ENCODE measurements around the gene TFAP2D. TPM values are rescaled to one million over a fixed set of nuclear protein-coding genes. Genes with fewer than 3 reads are reported as not detected.

The TFAP2D gene
- total RNA-seq, 3 donors from 2014 or later = not detected

GRCh38 chr6:50780382-50780781 lies 67.1 kb downstream of the TFAP2D start:
- no peak for DNase-seq (ENCODE audit: low spot score in 2 of 2)
- no peak overlapping the region for H3K27ac ChIP-seq
- H3K27me3 ChIP-seq = no peaks in the 10 kb centered on the region
- no peak for TF ChIP-seq CTCF (IDR thresholded peaks at IDR 0.05)
- TF ChIP-seq POLR2AphosphoS5 (IDR thresholded peaks at IDR 0.05) = no peak
- no peaks in the 10 kb centered on the region for H3K36me3 ChIP-seq
- no peaks in the 10 kb centered on the region for H3K4me1 ChIP-seq
- no peaks in the 10 kb centered on the region for H3K9me3 ChIP-seq
- intact Hi-C loops (cut with DNase I; ENCODE audit: low total_unique reads) = no loop called here
- H3K4me3 ChIP-seq = no peak overlapping the region

- Histone ChIP-seq H3K36me3 (no peaks in the 10 kb centered on the region), H3K27me3 (no peaks in the 10 kb centered on the region), H3K27ac (no peak overlapping the region), H3K4me1 (no peaks in the 10 kb centered on the region), H3K4me3 (no peak overlapping the region), H3K9me3 (no peaks in the 10 kb centered on the region)
- no peak for TF ChIP-seq CTCF (IDR thresholded peaks at IDR 0.05)
- TF ChIP-seq POLR2A (IDR thresholded peaks at IDR 0.05) = no peak
- DNase-seq (ENCODE audit: low spot score in 2 of 2) = no peak
- intact Hi-C loops (cut with DNase I; ENCODE audit: low total_unique reads) = no loop called here
Observed at GRCh38 chr6:50785921-50786320, 72.6 kb downstream of the TFAP2D start.

- no peak for DNase-seq (ENCODE audit: low spot score in 2 of 2)
- H3K36me3 ChIP-seq = no peaks in the 10 kb centered on the region
- no peak overlapping the region for H3K27ac ChIP-seq
- H3K9me3 ChIP-seq = no peaks in the 10 kb centered on the region
- no peak for TF ChIP-seq POLR2AphosphoS5 (IDR thresholded peaks at IDR 0.05)
- peak in 2 of 3 donors; percentile 38 to 42 for TF ChIP-seq CTCF (IDR thresholded peaks at IDR 0.05)
- no peak for TF ChIP-seq POLR2A (IDR thresholded peaks at IDR 0.05)
- H3K4me3 ChIP-seq = no peak overlapping the region
- no peaks in the 10 kb centered on the region for H3K4me1 ChIP-seq
- H3K27me3 ChIP-seq = no peaks in the 10 kb centered on the region
- intact Hi-C loops (cut with DNase I; ENCODE audit: low total_unique reads) = no loop called here
Observed at GRCh38 chr6:50791900-50792508, 78.7 kb downstream of the TFAP2D start.

- Histone ChIP-seq H3K4me3 (no peak overlapping the region), H3K36me3 (no peaks in the 10 kb centered on the region), H3K27me3 (no peaks in the 10 kb centered on the region), H3K4me1 (no peaks in the 10 kb centered on the region), H3K9me3 (no peaks in the 10 kb centered on the region), H3K27ac (no peak overlapping the region)
- no peak for TF ChIP-seq CTCF (IDR thresholded peaks at IDR 0.05)
- no peak for TF ChIP-seq POLR2AphosphoS5 (IDR thresholded peaks at IDR 0.05)
- no peak for TF ChIP-seq POLR2A (IDR thresholded peaks at IDR 0.05)
- no peak for DNase-seq (ENCODE audit: low spot score in 2 of 2)
- intact Hi-C loops (cut with DNase I; ENCODE audit: low total_unique reads) = no loop called here
Observed at GRCh38 chr6:50792771-50793170, 79.4 kb downstream of the TFAP2D start.

GRCh38 chr6:50795574-50795973 lies 82.2 kb downstream of the TFAP2D start:
- TF ChIP-seq POLR2A (IDR thresholded peaks at IDR 0.05) (no peak), POLR2AphosphoS5 (IDR thresholded peaks at IDR 0.05) (no peak), CTCF (IDR thresholded peaks at IDR 0.05) (no peak)
- Histone ChIP-seq H3K27me3 (no peaks in the 10 kb centered on the region), H3K36me3 (no peaks in the 10 kb centered on the region), H3K27ac (no peak overlapping the region), H3K4me3 (no peak overlapping the region), H3K9me3 (no peaks in the 10 kb centered on the region), H3K4me1 (no peaks in the 10 kb centered on the region)
- intact Hi-C loops (cut with DNase I; ENCODE audit: low total_unique reads) = no loop called here
- no peak for DNase-seq (ENCODE audit: low spot score in 2 of 2)

Data from breast epithelium (tissue), 4 donors.